NCI-H774 (cell line): ENCODE results near the gene LIPT2.
"Not testable (repeated sequence)": the region's sequence is repeated elsewhere in the genome, so short reads cannot be mapped to it uniquely, and the experiment has no call there.

Experiments
- DNase-seq: peaks from one replicate; lab custom pipeline; 2025; lab: John Stamatoyannopoulos, UW

LIPT2 gene

GRCh38 chr11:74492974-74493790 is at the start of gene LIPT2:
TSS of gene LIPT2 (minus strand) at chr11:74493724. CDS start at chr11:74493703, 21 bp downstream.
- peak; percentile 99 for DNase-seq

GRCh38 chr11:74541466-74541865 is 47.9 kb upstream of the LIPT2 start:
- no peak for DNase-seq

DNA sequence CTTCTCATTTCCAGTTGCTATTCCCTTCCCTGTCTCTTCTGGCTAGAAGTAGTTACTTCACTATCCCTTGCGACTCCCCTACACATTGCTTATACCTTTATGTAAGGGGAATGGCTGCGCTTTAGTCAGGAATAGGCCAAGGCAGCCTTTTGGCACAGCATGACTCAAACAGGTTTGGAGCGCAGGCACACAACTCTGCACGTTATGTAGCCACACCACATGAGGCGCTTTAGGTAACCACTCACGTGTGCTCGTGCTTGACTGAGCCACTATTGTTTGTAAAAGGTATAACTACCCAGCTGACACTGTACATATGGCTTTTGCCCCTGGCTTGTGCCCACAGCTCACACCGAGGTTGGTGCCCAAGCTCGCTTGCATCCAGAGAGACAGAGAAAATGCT is 46.7 kb upstream of the LIPT2 start:
- no peak for DNase-seq

GRCh38 chr11:74538680-74539079 is 45.2 kb upstream of the LIPT2 start:
- DNase-seq, result no peak

DNA sequence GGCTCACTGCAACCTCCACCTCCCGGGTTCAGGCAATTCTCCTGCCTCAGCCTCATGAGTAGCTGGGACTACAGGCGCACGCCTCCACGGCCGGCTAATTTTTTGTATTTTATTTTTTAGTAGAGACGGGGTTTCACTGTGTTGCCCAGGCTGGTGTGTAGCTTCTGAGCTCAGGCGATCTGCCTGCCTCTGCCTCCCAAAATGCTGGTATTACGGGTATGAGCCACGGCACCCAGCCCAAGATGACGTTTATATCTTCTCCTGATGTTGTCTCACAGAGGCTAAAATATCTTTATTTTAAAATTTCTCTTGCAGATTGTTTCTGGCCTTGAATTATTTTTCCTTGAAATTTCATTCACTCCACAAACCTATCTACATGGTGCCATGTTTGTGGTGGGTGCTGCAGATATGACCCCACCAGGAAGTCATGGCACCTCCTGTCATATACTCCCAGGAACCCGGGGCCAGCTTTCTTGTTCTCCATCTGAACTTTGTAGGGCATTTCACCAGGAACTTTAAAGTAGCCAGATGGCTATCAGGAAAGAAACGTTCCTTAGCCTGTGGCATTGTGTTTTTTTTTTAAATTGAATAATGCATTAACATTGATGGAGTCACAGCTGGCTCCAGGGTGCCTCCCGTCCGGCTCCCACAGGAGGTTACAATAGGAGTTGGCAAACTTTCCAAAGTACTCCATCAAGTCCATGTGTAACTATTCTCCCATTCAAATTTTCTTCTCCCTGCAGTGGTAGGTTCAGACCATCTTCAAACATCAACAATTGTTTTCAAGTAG is 42.0 kb upstream of the LIPT2 start:
- no peak for DNase-seq

GRCh38 chr11:74534946-74535275 is 41.4 kb upstream of the LIPT2 start:
- not testable (repeated sequence) for DNase-seq

GRCh38 chr11:74534216-74534945 is 40.9 kb upstream of the LIPT2 start:
- DNase-seq, result no peak

- DNase-seq, result no peak
These were observed 39.9 kb upstream of the LIPT2 start for GRCh38 chr11:74533421-74533820.

DNA sequence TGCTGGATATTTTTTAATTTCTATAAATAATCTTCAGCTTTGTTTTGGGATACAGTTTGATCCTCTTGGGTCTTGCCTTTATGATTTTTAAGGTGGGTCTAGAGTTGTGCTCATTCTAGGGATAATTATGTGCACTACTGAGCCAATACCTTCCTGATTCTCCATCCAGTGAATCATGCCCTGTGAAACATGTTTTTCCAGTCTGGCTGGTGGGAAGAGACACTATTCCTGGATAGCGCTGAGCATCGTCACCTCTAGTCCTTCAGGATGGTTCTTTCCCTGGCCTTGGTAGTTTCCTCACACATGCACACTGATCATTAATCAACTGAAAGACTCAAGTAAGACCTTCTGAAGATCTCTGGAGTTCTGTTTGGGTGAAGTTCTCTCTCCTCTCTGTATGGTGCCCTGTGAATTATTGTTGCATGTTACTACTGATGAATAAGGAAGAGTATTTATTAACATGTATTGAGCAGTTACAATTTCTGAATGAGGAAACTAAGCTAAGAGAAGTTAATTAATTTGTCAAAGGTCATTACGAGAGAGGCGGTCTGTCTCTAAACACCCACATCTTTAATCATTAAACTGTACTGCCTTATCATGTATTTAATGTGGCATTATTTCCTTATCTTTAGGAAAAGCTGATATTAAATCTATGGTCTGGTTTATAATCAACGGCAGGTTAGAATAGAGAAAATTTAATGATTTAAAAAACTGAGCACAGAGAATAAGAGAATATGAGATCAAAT is 39.1 kb upstream of the LIPT2 start:
- DNase-seq, result no peak

- DNase-seq, result no peak
These were observed 31.5 kb upstream of the LIPT2 start for GRCh38 chr11:74524978-74525377.

DNA sequence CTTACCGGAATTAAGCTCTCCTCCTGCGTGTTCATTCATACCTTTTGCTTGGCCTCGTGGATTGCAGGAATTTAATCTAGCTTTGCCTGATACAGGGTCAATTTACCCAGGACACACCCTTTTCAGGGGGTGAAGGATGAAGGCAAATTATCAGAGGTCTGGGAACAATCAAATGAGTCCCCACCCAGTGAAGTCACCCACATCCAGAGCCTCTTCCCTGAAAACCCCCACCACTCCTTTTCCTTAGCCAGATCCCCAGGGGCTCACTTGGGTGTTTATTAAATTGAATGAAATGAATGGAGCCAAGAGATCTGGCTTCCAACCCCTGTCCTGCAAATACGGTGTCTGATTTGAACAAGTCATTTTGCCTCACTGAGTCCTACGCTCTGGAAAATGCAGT is 31.0 kb upstream of the LIPT2 start:
- no peak for DNase-seq

DNA sequence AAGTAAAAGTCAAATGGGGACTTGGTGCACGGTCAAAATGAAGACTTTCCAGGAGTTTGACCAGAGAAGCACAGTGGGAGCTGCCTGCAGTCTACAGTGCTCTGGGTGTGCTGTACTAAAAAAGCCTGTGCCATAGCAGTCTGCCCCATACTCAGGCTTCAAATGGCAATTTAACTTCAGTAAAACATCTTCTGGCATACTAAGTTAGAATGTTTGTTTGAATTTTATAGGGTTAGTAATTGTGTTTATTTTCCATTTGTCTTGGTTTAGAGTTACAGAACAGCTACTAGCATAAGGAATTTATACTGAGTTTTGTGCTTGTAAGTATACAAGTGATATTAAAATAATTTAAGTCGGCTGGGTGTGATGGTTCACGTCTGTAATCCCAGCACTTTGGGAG is 29.3 kb upstream of the LIPT2 start:
- DNase-seq, result no peak

- DNase-seq, result no peak
These were observed 28.2 kb upstream of the LIPT2 start for GRCh38 chr11:74521666-74522252.

- no peak for DNase-seq
These were observed 27.6 kb upstream of the LIPT2 start for GRCh38 chr11:74520927-74521665.

GRCh38 chr11:74520316-74520715 is 26.8 kb upstream of the LIPT2 start:
- no peak for DNase-seq

DNA sequence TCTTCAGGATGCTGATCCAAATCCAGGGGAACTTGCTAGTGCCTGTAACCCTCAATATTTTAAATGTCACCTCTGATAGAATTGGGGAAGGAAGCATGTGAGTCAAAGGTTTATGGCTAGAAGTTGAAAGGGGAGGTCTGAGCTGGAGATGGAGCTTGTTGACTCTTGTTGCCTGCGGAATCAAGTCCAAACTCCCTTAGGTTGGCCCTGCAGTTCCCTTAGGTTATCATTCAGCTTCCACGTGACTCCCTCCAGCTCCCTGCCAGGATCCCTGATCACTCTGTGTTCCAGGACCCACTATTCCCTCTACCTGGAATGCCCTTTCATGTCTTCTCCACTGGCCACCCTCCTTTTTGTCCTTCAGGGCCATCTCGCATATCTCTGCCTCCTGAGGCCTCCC is 26.2 kb upstream of the LIPT2 start:
- DNase-seq, result no peak

GRCh38 chr11:74517592-74517991 is 24.1 kb upstream of the LIPT2 start:
- not testable (repeated sequence) for DNase-seq

DNA sequence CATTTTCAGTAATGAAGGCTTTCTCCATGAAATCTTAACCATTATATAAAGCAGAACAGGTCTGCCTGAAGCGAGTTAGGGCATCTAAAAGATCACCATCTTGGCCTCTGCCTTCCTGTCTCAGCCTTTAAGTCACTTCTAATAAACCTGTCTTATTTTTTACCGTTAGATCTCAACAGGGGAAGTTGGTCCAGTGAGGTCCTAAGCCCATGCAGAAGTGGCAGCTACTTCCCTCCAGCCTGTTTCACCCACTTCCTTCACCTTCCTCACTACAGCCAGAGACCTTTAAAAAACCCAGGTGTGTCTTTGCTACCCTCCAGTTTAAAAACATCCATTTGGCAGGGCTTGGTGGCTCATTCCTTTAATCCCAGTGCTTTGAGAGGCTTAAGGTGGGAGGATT is 14.1 kb upstream of the LIPT2 start:
- DNase-seq, result no peak

- no peak for DNase-seq
These were observed 13.3 kb upstream of the LIPT2 start for GRCh38 chr11:74506823-74507222.

DNA sequence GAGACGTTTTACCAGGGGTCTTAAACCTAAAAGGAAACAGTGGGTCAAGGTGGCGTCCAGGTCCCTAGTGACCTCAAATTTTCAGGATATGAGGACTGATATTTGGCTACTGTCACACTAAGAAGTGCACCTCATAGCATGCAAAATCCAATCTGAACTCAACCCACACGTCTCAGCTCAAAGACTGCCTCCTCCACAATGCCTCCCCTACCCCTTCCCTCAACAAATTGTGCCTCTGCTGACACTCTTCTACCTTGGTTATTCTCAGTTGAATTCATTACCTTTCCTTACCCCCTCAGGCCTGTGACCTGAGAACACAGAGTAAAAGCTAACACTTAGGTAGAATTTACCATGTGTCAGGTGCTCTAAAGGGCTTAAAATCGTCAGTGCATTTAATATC is 12.4 kb upstream of the LIPT2 start:
- DNase-seq, result no peak

DNA sequence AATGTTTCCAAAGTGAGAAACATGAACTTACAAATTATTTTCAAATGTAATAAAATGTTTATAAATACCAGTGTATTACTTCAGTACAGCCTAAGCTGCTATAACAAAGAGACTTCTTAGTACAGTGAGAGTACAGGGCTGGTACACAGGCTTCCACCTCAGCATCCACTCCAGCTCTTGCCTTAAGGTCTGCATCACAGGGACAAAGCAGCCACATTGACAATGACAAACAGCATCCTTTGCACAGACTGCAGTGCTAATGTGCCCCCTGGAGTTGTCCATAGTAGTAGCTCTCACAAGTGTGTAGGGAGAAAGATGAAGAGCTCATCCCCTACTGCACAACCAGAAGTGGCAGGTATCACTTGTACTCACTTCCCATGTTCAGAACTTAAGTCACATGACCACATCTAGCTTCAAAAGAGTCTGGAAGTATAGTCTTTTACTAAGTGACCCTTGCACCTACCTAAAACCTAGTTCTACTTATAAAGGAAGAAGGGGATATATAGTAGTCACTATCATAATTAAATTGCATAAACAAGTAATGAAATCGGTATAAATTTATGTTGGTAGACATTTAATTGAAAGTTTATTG is 10.7 kb upstream of the LIPT2 start:
- no peak for DNase-seq
